Kidney epithelial cell (primary cell): ENCODE results near the gene GLB1L3. TPM values are rescaled to one million over a fixed set of nuclear protein-coding genes. Genes with fewer than 3 reads are reported as not detected.

Experiments used
- DNase-seq: peaks from one replicate; pipeline ENCODE4 v3.0.0-alpha.2; 2010; ENCODE audit warnings: low read depth
- H3K27me3 ChIP-seq: 2 replicates; pipeline ENCODE4 v1.6.0; 2011; ENCODE audit warnings: low read length; ENCODE audit not compliant: control insufficient read depth, insufficient read depth
- H3K36me3 ChIP-seq: 2 replicates; pipeline ENCODE4 v1.5.1; 2011; ENCODE audit warnings: low read length; ENCODE audit not compliant: control insufficient read depth, insufficient read depth
- H3K4me3 ChIP-seq: 2 replicates; pipeline ENCODE4 v1.5.1; 2011; ENCODE audit warnings: low read depth, mild to moderate bottlenecking, control low read depth, low read length
- total RNA-seq: library from RNA; depleted of rRNA; stranded (reverse); fragments of >200 nt; gene quantifications from 2 replicates; pipeline ENCODE4 v1.2.3, GENCODE V29; 2015
- TF ChIP-seq, protein P1 (sequence below): IDR thresholded peaks from 2 replicates; pipeline ENCODE4 v1.5.1; 2011; ENCODE audit warnings: mild to moderate bottlenecking, moderate library complexity, low read length, control low read depth, inconsistent platforms; ENCODE audit not compliant: insufficient read depth, poor library complexity, severe bottlenecking

Gene GLB1L3
- total RNA-seq, 1 donor from 2014 or later = 0.75 TPM

DNA sequence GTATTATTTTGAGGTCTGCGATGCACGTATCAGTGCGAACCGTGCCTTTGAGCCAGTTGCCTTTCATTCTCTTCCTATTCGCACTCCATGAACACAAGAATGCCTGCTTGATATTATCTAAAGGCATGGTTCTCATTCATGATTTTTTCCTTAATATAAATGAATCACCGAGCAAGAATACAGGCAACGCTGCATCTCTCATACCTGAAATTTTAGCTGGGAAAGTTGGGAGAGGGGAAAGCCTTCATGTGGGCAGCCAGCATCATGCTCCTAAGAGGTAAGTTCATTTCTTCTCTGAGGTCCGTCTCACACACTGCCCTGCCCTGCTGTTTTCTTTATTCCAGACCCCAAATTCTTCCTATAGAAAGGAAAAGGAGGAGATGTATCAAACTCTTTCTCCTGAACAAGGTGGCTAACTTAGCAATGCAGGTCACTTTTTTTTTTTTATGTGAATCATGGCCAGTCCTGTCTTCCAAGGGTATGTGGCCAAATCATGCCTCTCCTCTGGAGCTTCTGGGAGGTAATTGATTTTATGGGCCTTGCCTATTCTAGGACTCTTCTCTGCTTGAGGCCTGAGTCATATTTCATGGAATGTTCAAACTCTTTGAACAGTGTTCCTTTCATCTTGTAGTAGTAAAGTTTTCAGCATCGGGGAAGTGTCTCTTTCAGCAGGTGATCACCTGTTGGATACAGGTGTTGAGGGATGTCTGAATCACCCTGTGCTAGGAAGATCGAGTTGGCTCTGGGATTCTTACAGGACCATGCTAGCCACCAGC is 58.8 kb downstream of the GLB1L3 start:
- DNase-seq = no peak
- Histone ChIP-seq H3K27me3 (peaks cover 10% of the 10 kb centered on the region), H3K4me3 (no peak overlapping the region), H3K36me3 (no peaks in the 10 kb centered on the region)
- TF ChIP-seq, protein P1, sequence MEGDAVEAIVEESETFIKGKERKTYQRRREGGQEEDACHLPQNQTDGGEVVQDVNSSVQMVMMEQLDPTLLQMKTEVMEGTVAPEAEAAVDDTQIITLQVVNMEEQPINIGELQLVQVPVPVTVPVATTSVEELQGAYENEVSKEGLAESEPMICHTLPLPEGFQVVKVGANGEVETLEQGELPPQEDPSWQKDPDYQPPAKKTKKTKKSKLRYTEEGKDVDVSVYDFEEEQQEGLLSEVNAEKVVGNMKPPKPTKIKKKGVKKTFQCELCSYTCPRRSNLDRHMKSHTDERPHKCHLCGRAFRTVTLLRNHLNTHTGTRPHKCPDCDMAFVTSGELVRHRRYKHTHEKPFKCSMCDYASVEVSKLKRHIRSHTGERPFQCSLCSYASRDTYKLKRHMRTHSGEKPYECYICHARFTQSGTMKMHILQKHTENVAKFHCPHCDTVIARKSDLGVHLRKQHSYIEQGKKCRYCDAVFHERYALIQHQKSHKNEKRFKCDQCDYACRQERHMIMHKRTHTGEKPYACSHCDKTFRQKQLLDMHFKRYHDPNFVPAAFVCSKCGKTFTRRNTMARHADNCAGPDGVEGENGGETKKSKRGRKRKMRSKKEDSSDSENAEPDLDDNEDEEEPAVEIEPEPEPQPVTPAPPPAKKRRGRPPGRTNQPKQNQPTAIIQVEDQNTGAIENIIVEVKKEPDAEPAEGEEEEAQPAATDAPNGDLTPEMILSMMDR = no peak

DNA sequence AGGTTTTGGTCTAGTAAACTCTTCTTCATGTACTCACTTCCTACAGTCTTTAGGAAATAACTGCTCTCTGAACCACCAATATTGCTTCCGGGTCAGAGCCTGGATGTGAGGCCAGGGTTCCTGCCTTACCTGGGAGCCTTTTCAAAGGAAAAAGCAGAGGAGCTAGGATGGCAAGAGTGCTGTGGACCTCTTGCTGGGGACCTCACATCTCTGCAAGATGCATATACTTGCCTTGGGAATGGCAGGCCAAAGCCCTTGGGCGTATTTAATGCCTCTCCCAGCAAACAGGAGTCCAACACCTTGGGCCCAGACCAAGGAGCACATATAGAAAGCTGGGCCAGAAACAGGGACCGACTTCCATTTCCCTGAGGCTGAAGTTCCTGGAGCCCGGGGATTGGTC is 60.9 kb downstream of the GLB1L3 start:
- H3K27me3 ChIP-seq = peaks cover 6% of the 10 kb centered on the region
- no peak for DNase-seq
- TF ChIP-seq, protein P1 = no peak

GRCh38 chr11:134338068-134338467 is 61.9 kb downstream of the GLB1L3 start:
- no peak for DNase-seq

More for the DNA sequence above, 60.9 kb downstream of the GLB1L3 start:
- Histone ChIP-seq H3K36me3 (no peaks in the 10 kb centered on the region), H3K4me3 (no peak overlapping the region)

GRCh38 chr11:134338654-134339053 is 62.5 kb downstream of the GLB1L3 start:
- no peak for DNase-seq
- no peaks in the 10 kb centered on the region for H3K27me3 ChIP-seq
- no peak overlapping the region for H3K4me3 ChIP-seq
- H3K36me3 ChIP-seq = no peaks in the 10 kb centered on the region
- TF ChIP-seq, protein P1 = no peak

More at GRCh38 chr11:134338068-134338467, 61.9 kb downstream of the GLB1L3 start:
- Histone ChIP-seq H3K4me3 (no peak overlapping the region), H3K36me3 (no peaks in the 10 kb centered on the region), H3K27me3 (no peaks in the 10 kb centered on the region)
- TF ChIP-seq, protein P1 = no peak

DNA sequence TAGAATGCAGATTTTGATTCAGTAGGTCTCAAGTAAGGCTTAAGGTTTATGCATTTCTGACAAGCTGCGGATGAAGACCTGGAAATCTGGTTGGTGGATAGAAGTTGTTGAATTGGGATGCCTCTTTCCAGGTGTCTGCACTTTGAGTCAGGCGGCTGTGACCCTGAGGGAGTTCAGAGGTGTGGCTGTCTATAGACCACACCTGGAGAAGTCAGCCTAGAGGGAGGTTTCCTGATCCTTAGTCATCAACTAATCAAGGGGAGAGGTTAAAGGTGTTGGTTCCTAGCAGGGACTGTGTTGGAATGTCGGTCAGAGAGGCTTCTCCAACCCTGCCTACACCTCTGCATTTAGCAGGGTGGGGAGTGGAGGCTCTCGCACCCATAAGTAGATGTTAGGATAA is 63.6 kb downstream of the GLB1L3 start:
- Histone ChIP-seq H3K27me3 (no peaks in the 10 kb centered on the region), H3K4me3 (no peak overlapping the region), H3K36me3 (no peaks in the 10 kb centered on the region)
- TF ChIP-seq, protein P1 = no peak
- no peak for DNase-seq
